Measurements from ENCODE around the gene ZNF74. TPM values are rescaled to one million over a fixed set of nuclear protein-coding genes. Genes with fewer than 3 reads are reported as not detected.
"Not testable (repeated sequence)": the region's sequence is repeated elsewhere in the genome, so short reads cannot be mapped to it uniquely, and the experiment has no call there.

ZNF74 gene
- total RNA-seq, 1 experiment from 2014 or later: 34.3 TPM

DNA sequence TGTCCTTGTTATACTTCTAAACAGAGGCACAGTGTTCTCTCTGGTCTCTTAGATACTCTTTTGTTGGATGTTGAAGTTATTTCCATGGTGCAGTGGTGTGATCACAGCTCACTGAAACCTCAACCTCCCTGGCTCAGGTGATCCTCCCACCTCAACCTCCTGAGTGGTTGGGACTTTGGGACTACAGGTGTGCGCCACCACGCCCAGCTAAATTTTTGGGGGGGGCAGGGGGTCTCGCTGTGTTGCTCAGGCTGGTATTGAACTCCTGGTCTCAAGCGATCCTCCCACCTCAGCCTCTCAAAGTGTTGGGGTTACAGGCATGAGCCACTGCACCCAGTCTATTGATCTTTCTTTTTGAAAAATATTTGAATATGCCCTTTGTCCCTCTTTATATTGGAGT lies 14.9 kb downstream of the ZNF74 start:
- no peak overlapping the region for H3K4ac ChIP-seq (ENCODE audit: low read depth, low read length)
- no peak overlapping the region for H3K23ac ChIP-seq (ENCODE audit: insufficient read length, low read depth, low read length)
- Mint-ChIP-seq H3K27me3 (ENCODE audit: low read depth) (0 out of 2 replicates have a peak, but pooled peaks cover 2% of the 10 kb centered on the region), H3K4me1 (peaks cover 0 to 7% of the 10 kb centered on the region in 2 experiments; a peak in 1 of 4 replicates), H3K27ac (no peak overlapping the region; a peak in 1 of 7 replicates), H3K4me3 (no peak overlapping the region), H3K9me3 (no peaks in the 10 kb centered on the region), H3K36me3 (ENCODE audit: insufficient read depth in 1 of 3, low read depth in 3 of 3) (peaks cover 19 to 34% (median 27%) of the 10 kb centered on the region in 3 experiments; a peak in 6 of 7 replicates)
- no CpG with 5 or more reads among the region's 4 CpGs for WGBS (ENCODE audit: extremely low coverage, insufficient read length, low lambda C conversion rate)
- H2BK20ac ChIP-seq (ENCODE audit: low read depth, low read length, poor library complexity, severe bottlenecking): no peak overlapping the region
- H4K20me1 ChIP-seq (ENCODE audit: control insufficient read depth, insufficient read depth, insufficient read length): no peaks in the 10 kb centered on the region
- no peak for DNase-seq
- no peak overlapping the region for H3K27ac ChIP-seq (ENCODE audit: insufficient read length, low read depth, low read length)
- no peaks in the 10 kb centered on the region for H3K4me1 ChIP-seq (ENCODE audit: insufficient read depth, low read length)
- H4K5ac ChIP-seq (ENCODE audit: insufficient read length, low read depth, low read length): no peak overlapping the region
- H3K79me1 ChIP-seq (ENCODE audit: insufficient read depth, low read depth, low read length, poor library complexity, severe bottlenecking): no peaks in the 10 kb centered on the region
- H3K56ac ChIP-seq (ENCODE audit: insufficient read length, low read depth, low read length): no peak overlapping the region
- no peak overlapping the region for H4K91ac ChIP-seq (ENCODE audit: insufficient read length, low read depth, low read length)
- H3K23me2 ChIP-seq (ENCODE audit: insufficient read length, low read depth, low read length, poor library complexity, severe bottlenecking): no peaks in the 10 kb centered on the region
- H2BK5ac ChIP-seq (ENCODE audit: insufficient read length, low read length): no peak overlapping the region
- H3K27me3 ChIP-seq (ENCODE audit: insufficient read depth, low read length): no peaks in the 10 kb centered on the region
- no peak overlapping the region for H2BK120ac ChIP-seq (ENCODE audit: low read depth, low read length, poor library complexity, severe bottlenecking)
- TF ChIP-seq, protein P1, sequence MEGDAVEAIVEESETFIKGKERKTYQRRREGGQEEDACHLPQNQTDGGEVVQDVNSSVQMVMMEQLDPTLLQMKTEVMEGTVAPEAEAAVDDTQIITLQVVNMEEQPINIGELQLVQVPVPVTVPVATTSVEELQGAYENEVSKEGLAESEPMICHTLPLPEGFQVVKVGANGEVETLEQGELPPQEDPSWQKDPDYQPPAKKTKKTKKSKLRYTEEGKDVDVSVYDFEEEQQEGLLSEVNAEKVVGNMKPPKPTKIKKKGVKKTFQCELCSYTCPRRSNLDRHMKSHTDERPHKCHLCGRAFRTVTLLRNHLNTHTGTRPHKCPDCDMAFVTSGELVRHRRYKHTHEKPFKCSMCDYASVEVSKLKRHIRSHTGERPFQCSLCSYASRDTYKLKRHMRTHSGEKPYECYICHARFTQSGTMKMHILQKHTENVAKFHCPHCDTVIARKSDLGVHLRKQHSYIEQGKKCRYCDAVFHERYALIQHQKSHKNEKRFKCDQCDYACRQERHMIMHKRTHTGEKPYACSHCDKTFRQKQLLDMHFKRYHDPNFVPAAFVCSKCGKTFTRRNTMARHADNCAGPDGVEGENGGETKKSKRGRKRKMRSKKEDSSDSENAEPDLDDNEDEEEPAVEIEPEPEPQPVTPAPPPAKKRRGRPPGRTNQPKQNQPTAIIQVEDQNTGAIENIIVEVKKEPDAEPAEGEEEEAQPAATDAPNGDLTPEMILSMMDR (conservative IDR thresholded peaks at IDR 0.05): no peak
- H3T11ph ChIP-seq (ENCODE audit: low read length): no peak overlapping the region
- no peak overlapping the region for H2BK12ac ChIP-seq (ENCODE audit: insufficient read length, low read depth, low read length)
- no peak overlapping the region for H3K14ac ChIP-seq (ENCODE audit: insufficient read depth, low read length)
- no peak overlapping the region for H2BK15ac ChIP-seq (ENCODE audit: low read depth, low read length)
- no peak overlapping the region for H3K9ac ChIP-seq (ENCODE audit: extremely low read depth, insufficient read length, low read length)
- no peak overlapping the region for H3K4me2 ChIP-seq (ENCODE audit: insufficient read depth, insufficient read length, low read length)
- no peak overlapping the region for H3K18ac ChIP-seq (ENCODE audit: insufficient read length, low read depth, low read length)
- H3K79me2 ChIP-seq (ENCODE audit: insufficient read depth, low read length): no peaks in the 10 kb centered on the region
- H4K8ac ChIP-seq (replicated peaks; ENCODE audit: insufficient read length, low read depth, low read length): no peak overlapping the region
- H2AFZ ChIP-seq (ENCODE audit: low read length): no peak overlapping the region
- no peaks in the 10 kb centered on the region for H3K9me3 ChIP-seq (ENCODE audit: control insufficient read depth, low read depth, low read length)
- H2AK5ac ChIP-seq (ENCODE audit: insufficient read length, low read length): no peak overlapping the region

DNA sequence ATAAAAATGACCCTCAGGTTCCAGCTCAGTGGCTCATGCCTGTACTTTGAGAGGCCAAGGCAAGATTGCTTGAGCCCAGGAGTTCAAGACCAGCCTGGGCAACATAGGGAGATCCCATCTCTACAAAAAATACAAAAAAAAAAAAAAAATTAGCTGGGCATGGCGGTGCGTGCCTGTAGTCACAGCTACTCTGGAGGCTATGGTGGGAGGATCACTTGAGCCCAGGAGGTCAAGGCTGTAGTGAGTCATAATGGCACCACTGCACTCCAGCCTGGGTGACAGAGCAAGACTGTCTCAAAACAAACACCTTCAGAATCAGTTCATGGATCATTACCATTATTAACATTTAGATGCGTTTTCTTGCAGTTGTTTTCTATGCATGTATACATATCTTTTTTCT lies 15.4 kb downstream of the ZNF74 start:
- H3K79me2 ChIP-seq (ENCODE audit: insufficient read depth, low read length); H3K23ac ChIP-seq (ENCODE audit: insufficient read length, low read depth, low read length); H3K27ac ChIP-seq (ENCODE audit: insufficient read length, low read depth, low read length); H3K79me1 ChIP-seq (ENCODE audit: insufficient read depth, low read depth, low read length, poor library complexity, severe bottlenecking); H2BK15ac ChIP-seq (ENCODE audit: low read depth, low read length); H3K9me3 ChIP-seq (ENCODE audit: control insufficient read depth, low read depth, low read length); H2BK5ac ChIP-seq (ENCODE audit: insufficient read length, low read length); H2AK5ac ChIP-seq (ENCODE audit: insufficient read length, low read length); H4K8ac ChIP-seq (replicated peaks; ENCODE audit: insufficient read length, low read depth, low read length); H4K91ac ChIP-seq (ENCODE audit: insufficient read length, low read depth, low read length); H3K4me2 ChIP-seq (ENCODE audit: insufficient read depth, insufficient read length, low read length); H3K27me3 ChIP-seq (ENCODE audit: insufficient read depth, low read length); H3K4ac ChIP-seq (ENCODE audit: low read depth, low read length); H3K14ac ChIP-seq (ENCODE audit: insufficient read depth, low read length); H3K18ac ChIP-seq (ENCODE audit: insufficient read length, low read depth, low read length); H3K4me1 ChIP-seq (ENCODE audit: insufficient read depth, low read length); H3K27me3 Mint-ChIP-seq (ENCODE audit: low read depth); H2BK120ac ChIP-seq (ENCODE audit: low read depth, low read length, poor library complexity, severe bottlenecking); H3K27ac Mint-ChIP-seq; DNase-seq; H2AFZ ChIP-seq (ENCODE audit: low read length); H3T11ph ChIP-seq (ENCODE audit: low read length); H3K56ac ChIP-seq (ENCODE audit: insufficient read length, low read depth, low read length); H3K9ac ChIP-seq (ENCODE audit: extremely low read depth, insufficient read length, low read length); H3K23me2 ChIP-seq (ENCODE audit: insufficient read length, low read depth, low read length, poor library complexity, severe bottlenecking); H4K5ac ChIP-seq (ENCODE audit: insufficient read length, low read depth, low read length); H4K20me1 ChIP-seq (ENCODE audit: control insufficient read depth, insufficient read depth, insufficient read length); H2BK20ac ChIP-seq (ENCODE audit: low read depth, low read length, poor library complexity, severe bottlenecking); H3K4me3 Mint-ChIP-seq; H2BK12ac ChIP-seq (ENCODE audit: insufficient read length, low read depth, low read length); H3K4me1 Mint-ChIP-seq; H3K9me3 Mint-ChIP-seq: not testable (repeated sequence)
- peaks cover 19 to 31% (median 25%) of the 10 kb centered on the region in 3 experiments; a peak in 6 of 7 replicates for H3K36me3 Mint-ChIP-seq (ENCODE audit: insufficient read depth in 1 of 3, low read depth in 3 of 3)
- WGBS (ENCODE audit: extremely low coverage, insufficient read length, low lambda C conversion rate): no CpG with 5 or more reads among the region's 3 CpGs

Measured in H9 (cell line).